GM21528 (cell line): ENCODE results near the gene TSPAN31.
"Not testable (repeated sequence)": the region's sequence is repeated elsewhere in the genome, so short reads cannot be mapped to it uniquely, and the experiment has no call there.

Experiments used
- ATAC-seq: cut with Tn5 transposase; IDR thresholded peaks from one replicate; pipeline ENCODE4 v1.9.1; 2021; ENCODE audit warnings: mild to moderate bottlenecking, moderate library complexity; ENCODE audit not compliant: unreplicated experiment, low FRiP score

Gene TSPAN31

GRCh38 chr12:57721846-57722608 lies 22.8 kb upstream of the TSPAN31 start:
- not testable (repeated sequence) for ATAC-seq

DNA sequence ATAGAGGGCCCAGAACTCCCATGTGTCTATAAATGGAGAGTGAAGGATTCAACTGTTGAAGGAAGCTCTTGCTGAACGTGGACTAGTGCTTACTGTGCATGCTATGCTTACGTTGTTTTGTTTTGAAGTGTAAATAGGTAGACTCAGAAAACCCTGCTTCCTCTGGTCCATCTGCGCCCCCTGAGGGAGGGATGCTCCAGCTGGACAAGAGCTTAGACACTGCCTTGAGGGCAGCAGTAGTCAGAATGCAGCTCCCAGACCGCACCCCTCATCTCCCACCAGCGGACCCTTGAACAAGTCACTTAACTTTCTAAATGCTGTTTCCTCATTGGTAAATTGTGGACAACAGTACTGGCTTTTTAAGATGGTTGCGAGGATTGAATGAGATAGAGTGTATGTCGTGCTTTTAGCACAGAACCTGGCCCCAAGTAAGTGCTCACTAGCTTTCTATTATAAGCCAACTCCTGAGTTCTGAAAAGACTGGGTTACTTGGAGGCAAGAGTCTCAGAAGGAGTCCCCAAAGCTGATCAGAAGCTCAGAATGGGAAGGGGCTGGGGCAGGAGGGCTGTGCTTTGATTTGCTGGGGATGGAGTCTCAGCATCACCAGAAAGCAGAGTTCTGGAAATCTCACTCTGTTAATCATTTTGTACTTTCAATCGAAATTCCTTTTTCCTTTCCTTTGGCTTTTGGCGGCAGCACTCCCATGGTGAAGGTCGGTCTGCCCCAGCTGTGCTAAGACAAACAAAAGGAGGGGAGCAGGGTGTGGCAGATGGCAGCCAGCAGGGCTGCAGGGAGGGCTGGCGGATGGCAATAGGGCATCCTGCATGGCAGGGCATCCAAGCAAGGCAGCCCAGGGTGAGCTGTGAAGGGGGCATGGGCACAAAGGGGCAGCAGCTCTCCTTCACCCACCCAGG lies 21.9 kb upstream of the TSPAN31 start:
- ATAC-seq = no peak

- no peak for ATAC-seq
These were observed 21.2 kb upstream of the TSPAN31 start for GRCh38 chr12:57723630-57723962.

DNA sequence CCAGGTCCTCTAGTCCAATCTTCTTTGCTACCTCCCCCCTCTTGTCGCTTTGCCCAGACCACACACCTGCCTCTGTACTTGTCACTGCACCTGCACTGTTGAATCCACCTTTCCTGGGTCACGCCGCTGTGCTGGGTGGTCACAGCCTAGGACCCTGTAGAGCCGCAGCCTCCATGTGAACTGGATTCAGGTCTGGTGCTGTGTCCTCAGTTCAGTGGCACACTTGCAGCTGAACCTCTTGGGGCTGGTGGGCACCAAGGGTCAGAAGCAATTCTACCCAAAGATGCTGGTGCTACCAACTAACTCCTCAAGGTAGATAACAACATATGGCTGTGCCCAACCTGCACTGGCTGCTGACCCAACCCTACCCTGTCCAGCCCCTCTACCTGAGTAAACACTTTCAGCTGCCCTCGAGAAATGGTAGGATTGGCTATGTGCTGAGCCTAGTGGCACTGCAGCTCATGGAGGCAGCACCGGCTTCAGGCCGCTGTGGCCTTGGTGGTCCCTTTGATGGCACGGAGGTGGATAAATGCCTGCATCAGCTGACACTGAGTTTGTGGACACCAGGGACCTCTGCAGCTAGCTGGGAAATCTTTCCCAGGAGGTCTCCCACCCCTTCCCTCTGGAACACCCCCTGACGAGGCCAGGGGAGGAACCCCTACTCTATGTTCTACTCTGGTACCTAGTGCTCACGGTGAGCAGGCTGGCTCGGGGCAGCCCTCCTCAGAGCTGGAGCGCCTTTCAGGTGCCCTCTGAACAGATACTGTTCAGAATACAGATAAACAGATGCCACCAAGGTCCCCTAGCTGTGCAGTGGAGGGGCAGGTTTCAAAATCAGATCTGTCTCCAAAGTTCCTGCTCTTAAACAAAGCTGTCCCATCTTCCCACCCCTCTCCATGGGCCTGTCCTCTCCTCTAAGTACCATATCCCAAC lies 20.6 kb upstream of the TSPAN31 start:
- ATAC-seq = no peak

GRCh38 chr12:57724936-57725740 lies 19.7 kb upstream of the TSPAN31 start:
- no peak for ATAC-seq

- ATAC-seq = no peak
These were observed 19.0 kb upstream of the TSPAN31 start for GRCh38 chr12:57725851-57726150.

- ATAC-seq = no peak
These were observed 18.5 kb upstream of the TSPAN31 start for GRCh38 chr12:57726151-57726883.

- ATAC-seq = no peak
These were observed 17.7 kb upstream of the TSPAN31 start for GRCh38 chr12:57726884-57727757.

DNA sequence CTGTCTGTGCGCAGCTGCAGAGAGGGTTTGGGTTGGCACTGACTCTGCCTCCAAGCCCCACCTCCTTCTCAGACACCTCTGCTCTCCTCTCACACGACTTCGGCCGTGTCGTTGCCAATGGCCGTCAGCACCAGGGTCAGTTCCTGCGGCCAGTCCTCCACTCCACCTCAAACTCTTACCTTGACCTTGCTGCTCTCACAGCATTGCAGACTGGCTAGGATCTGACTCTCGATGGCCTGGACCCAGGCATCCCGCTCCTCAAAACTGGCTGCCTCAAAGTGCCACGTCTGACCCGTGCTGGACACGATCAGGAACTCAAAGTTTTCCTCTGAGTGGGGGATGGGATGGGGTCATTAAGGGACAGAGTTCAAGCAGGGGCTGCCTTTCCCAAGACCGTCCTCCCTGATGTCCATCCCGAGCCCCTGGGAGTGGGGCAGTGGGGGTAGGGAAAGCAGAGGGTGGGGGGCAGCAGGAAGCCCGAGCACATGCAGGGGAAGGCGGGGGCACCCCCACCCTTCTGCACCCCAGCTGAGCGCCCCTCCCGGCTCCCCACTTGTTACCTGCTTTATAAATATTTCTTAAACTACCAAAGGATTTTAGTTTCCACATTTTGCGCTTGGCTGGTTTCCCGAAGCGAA lies 17.0 kb upstream of the TSPAN31 start:
- ATAC-seq = no peak

DNA sequence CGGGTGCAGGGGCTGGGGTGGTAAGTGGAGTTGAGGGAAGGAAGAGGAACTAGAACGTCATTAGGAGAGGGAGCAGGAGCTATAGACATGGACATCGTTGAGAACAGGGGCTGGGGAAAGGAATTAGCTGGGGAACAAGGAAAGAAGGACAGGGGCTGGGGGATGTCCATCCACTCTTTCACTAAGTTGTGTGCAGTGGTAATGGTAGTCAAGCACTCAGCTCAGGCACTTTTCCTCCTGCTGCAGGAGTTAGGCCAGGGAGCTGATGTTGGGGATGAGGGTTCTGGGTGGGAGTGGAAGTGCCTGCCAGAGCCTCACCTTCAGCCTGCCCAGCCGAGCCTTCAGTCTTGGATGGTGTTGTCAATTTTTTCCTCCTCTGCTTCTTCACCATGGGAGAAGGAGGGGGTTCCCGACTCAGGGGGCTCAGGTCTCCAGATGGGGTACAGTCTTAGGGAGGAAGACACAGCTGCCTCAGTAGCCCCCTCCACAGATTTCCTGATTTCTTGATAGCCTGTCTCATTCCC lies 15.5 kb upstream of the TSPAN31 start:
- no peak for ATAC-seq

GRCh38 chr12:57730336-57731067 lies 14.3 kb upstream of the TSPAN31 start:
- no peak for ATAC-seq

- ATAC-seq = no peak
These were observed 13.3 kb upstream of the TSPAN31 start for GRCh38 chr12:57731411-57732080.

DNA sequence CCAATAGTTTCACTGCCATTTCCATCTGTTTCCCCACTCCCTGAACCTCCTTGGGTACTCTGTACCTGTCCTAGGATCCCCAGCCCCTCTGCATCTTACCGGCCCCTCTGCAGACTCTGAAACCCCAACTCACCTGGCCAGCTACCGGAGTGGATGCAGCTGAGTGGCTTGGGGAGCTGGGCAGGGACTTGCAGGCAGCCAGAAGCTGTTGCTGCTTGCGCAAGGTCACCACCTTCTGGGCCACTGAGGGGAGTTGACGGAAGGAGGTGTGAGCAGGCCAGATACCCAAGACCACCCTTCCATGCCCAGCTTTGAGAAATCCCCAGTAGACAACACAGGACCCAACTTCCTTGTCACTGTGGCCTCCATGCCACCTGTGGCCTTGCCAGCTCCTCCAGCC lies 12.6 kb upstream of the TSPAN31 start:
- ATAC-seq = no peak

GRCh38 chr12:57732726-57733593 lies 11.9 kb upstream of the TSPAN31 start:
- ATAC-seq = no peak

DNA sequence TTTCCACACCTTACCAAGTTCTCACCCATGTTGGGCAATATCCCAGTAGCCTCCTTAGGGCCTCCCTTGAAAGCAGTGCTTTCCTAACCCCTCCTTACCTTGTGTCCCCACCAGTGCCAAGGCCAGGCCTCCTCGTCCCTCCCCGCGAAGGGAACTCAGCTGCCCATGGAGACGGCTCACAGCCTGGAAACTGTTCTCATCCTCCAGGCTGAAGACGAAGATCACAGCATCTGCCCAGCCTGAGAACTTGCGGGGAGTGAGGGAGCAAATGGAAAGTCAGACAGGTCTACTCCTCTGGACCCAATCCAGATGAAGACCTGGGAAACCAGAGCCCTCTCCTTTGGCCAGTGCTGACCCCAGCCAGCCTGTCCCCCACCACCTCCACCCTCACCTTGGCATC lies 10.9 kb upstream of the TSPAN31 start:
- ATAC-seq = no peak

DNA sequence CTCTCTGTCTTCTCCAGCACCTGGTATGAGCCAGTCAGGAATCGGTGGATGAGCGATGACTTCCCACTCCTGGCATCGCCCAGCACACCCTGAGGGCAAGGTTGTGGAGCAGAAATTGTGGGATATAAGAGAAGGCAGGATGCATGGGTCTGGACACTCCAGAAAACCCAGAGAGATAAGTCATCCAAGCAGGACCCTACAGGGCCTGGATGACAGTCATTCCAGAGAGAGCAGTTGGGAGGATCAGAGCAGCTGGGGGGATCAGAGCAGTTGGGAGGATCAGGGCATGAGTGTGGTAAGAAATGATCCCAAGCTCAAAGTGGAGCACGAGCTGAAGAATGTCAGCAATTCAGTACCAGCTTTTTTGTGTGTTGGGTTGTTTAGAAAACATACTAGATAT lies 10.2 kb upstream of the TSPAN31 start:
- no peak for ATAC-seq
